Left ventricle myocardium inferior (tissue), 1 donor: ENCODE measurements around the gene POC1B. TPM values are rescaled to one million over a fixed set of nuclear protein-coding genes. Genes with fewer than 3 reads are reported as not detected.

Source experiments
- DNase-seq: peaks from one replicate; pipeline ENCODE4 v3.0.0-alpha.2; 2020
- H3K27ac ChIP-seq: fragments of 200-600 bp; replicated peaks from 2 replicates; pipeline ENCODE4 v1.8.0; 2021
- H3K27me3 ChIP-seq: fragments of 200-600 bp; 2 replicates; pipeline ENCODE4 v1.8.0; 2021; ENCODE audit warnings: low read depth
- H3K36me3 ChIP-seq: fragments of 200-600 bp; 2 replicates; pipeline ENCODE4 v1.8.0; 2021
- H3K4me1 ChIP-seq: fragments of 200-600 bp; 2 replicates; pipeline ENCODE4 v1.8.0; 2021
- H3K4me3 ChIP-seq: fragments of 200-600 bp; 2 replicates; pipeline ENCODE4 v1.8.0; 2021; ENCODE audit warnings: mild to moderate bottlenecking, moderate library complexity
- H3K9me3 ChIP-seq: fragments of 200-600 bp; replicated peaks from 2 replicates; pipeline ENCODE4 v1.8.0; 2021
- intact Hi-C: fragments of 100-400 bp; cut with micrococcal nuclease; formaldehyde crosslinking; loops from one replicate; pipeline ENCODE4 v1.11.0; 2022
- total RNA-seq: library from RNA; stranded (reverse); fragmentation: NEBNext Ultra II Directional; extraction: Animal tissue kit (Norgen Biotek cat#: 25700); gene quantifications from one replicate; pipeline ENCODE4 v1.2.1, GENCODE V29; 2021
- TF ChIP-seq, protein P1 (sequence below): fragments of 200-600 bp; IDR thresholded peaks from 2 replicates; pipeline ENCODE4 v1.8.0; 2021; ENCODE audit warnings: antibody characterized with exemption, mild to moderate bottlenecking, borderline replicate concordance
- donor health status: DM: no; HTN: yes; CAD: no; lungs with severe emphysema.

Gene POC1B
- total RNA-seq, 1 donor from 2014 or later = 8.6 TPM

DNA sequence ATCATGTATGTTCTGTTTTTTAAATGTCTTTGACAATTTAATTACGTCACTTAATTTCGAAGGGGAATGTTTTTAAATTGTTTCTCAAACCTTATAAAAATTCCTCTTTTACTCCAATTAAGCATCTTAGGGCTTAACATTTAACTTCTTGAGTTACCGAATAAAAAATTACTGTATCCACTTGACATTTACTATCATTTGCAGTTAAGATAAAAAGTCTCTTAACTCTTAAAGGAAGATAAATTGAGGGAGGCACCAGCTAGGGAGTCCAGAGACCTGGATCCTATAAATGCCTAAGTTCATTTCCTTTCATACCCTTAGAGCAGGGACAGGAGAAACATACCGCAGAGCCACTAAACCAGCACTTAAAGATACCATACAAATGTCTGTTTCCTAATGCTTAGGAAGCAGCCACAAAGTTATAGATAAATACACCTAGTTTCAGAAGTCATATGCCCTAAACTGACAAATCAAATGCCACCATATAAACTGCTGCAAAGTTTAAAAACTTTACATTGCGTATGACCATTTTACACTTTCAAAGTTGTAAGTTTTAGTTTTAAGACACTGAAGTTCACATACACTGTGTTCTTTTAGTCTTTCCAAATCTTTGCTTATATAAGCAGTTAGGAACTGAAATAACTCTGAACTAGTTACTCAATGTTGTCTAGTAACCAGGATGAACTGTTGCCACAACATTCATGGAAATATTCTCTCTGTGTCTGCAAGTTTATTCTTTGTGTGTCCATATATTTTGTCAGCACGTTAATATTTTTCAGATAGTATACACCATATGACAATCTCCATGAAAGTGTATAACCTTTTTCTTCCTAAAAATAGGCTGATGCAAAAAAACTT lies 72.5 kb downstream of the POC1B start:
- intact Hi-C loops = loop anchor here (10.0 kb wide), 1 partner anchor 99 kb away; the partner anchor contains the start of gene DUSP6
- H3K4me3 ChIP-seq = peak overlapping the region; percentile 7

DNA sequence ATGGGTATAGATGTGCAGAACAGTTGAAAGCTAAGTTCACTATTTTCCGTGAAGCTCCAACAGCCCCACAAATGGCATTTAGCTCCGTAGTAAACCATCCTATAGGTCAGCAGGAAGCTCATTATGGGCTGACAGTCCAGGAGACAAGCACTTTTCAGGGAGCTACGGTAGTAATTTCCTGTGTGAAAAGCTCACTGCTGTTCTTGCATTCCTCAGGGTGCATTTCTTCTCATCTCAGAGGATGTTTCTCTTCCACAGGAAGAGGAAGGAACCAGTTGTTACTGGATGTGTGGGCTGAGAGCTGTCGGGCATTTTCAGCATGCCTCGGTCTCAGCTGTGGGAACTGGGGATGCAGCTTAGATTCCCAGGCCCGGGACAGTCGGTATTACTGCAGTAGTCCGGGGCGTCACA lies 74.0 kb downstream of the POC1B start:
- no peaks in the 10 kb centered on the region for H3K9me3 ChIP-seq
- peak overlapping the region; percentile 20 for H3K4me3 ChIP-seq
- H3K36me3 ChIP-seq = no peaks in the 10 kb centered on the region
- intact Hi-C loops = loop anchor here (10.0 kb wide), 1 partner anchor 97 kb away; the partner anchor contains the start of gene DUSP6
- peaks cover 43% of the 10 kb centered on the region for H3K4me1 ChIP-seq
- DNase-seq = peak; percentile 25
- TF ChIP-seq, protein P1, sequence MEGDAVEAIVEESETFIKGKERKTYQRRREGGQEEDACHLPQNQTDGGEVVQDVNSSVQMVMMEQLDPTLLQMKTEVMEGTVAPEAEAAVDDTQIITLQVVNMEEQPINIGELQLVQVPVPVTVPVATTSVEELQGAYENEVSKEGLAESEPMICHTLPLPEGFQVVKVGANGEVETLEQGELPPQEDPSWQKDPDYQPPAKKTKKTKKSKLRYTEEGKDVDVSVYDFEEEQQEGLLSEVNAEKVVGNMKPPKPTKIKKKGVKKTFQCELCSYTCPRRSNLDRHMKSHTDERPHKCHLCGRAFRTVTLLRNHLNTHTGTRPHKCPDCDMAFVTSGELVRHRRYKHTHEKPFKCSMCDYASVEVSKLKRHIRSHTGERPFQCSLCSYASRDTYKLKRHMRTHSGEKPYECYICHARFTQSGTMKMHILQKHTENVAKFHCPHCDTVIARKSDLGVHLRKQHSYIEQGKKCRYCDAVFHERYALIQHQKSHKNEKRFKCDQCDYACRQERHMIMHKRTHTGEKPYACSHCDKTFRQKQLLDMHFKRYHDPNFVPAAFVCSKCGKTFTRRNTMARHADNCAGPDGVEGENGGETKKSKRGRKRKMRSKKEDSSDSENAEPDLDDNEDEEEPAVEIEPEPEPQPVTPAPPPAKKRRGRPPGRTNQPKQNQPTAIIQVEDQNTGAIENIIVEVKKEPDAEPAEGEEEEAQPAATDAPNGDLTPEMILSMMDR = no peak
- no peaks in the 10 kb centered on the region for H3K27me3 ChIP-seq
- peak overlapping the region; percentile 81 for H3K27ac ChIP-seq

More for the DNA sequence above, 72.5 kb downstream of the POC1B start:
- Histone ChIP-seq H3K9me3 (no peaks in the 10 kb centered on the region), H3K4me1 (peaks cover 43% of the 10 kb centered on the region), H3K36me3 (no peaks in the 10 kb centered on the region), H3K27me3 (no peaks in the 10 kb centered on the region), H3K27ac (peak overlapping the region; percentile 81)
- no peak for DNase-seq
- TF ChIP-seq, protein P1 = no peak

DNA sequence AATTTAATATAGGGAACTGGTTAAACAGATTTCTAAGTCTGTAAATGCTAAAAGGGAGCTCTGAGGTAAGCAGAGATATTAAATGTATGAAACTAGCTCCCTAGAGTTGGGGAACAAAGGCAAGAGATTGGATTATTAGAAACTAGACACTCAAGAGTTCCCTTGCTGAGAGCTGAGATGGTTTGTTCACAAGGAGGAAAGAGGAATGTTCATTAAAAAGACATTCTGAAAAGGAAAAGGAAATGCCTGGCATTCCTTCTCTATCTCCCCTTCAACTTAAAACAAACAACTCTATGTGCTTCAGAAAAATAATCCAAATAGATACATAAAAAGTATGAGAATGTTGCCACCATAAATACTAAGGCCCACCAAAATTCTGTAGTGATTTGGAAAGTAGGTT lies 74.9 kb downstream of the POC1B start:
- TF ChIP-seq, protein P1 = no peak
- no peak overlapping the region for H3K4me3 ChIP-seq
- no peaks in the 10 kb centered on the region for H3K36me3 ChIP-seq
- intact Hi-C loops = loop anchor here (10.0 kb wide), 1 partner anchor 96 kb away; the partner anchor contains the start of gene DUSP6
- H3K27ac ChIP-seq = peak overlapping the region; percentile 81
- no peaks in the 10 kb centered on the region for H3K27me3 ChIP-seq
- peaks cover 43% of the 10 kb centered on the region for H3K4me1 ChIP-seq
- no peak for DNase-seq
- H3K9me3 ChIP-seq = no peaks in the 10 kb centered on the region

DNA sequence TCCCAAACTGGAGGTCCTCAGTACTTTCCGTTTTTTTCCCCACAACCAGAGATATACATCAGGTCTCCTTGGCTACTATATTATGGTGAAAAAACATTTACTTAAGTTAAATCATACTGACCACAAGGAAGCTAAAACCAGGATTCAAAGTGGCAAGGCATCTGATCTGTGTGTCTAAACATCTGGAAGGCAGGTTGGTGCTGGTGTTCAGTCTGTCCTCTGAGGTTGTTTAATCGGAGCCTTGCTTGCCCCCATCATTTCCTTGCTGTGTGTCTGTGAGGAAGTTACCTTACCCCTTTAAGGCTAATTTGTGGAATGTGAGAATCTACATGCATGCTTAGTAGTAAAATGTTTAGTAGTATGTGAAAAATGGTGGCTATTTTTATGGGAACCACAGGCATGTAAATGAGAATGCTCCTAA lies 76.9 kb downstream of the POC1B start:
- no peaks in the 10 kb centered on the region for H3K36me3 ChIP-seq
- peaks cover 34% of the 10 kb centered on the region for H3K4me1 ChIP-seq
- H3K9me3 ChIP-seq = no peaks in the 10 kb centered on the region
- no peaks in the 10 kb centered on the region for H3K27me3 ChIP-seq
- no peak overlapping the region for H3K27ac ChIP-seq
- intact Hi-C loops = no loop called here
- DNase-seq = no peak
- TF ChIP-seq, protein P1 = no peak
- H3K4me3 ChIP-seq = no peak overlapping the region

DNA sequence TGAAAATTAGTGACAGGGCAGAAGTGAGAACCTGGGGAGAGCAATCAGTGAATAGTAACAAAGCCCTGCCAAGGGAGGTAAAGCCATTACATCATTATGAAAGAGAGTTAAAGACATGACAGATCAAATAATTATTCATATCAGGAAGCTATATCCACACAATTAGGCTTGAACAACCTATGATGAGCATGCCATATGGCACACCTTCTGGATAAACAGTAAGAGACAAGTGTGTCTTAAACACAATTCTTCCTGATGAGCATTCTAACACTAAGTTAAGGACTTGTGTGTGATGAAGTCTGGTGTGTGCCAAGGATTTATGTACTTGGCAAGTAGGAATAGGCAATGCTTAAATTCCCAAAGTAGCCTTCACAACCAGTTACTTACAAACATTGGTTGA lies 77.3 kb downstream of the POC1B start:
- H3K36me3 ChIP-seq = no peaks in the 10 kb centered on the region
- no peaks in the 10 kb centered on the region for H3K9me3 ChIP-seq
- peaks cover 30% of the 10 kb centered on the region for H3K4me1 ChIP-seq
- H3K27ac ChIP-seq = no peak overlapping the region
- H3K4me3 ChIP-seq = no peak overlapping the region
- no peaks in the 10 kb centered on the region for H3K27me3 ChIP-seq
- intact Hi-C loops = no loop called here
- TF ChIP-seq, protein P1 = no peak
- DNase-seq = no peak
